ENCODE data around the gene DAG1. TPM values are rescaled to one million over a fixed set of nuclear protein-coding genes. Genes with fewer than 3 reads are reported as not detected.

The DAG1 gene
- polyA plus RNA-seq, 1 donor (not counting 4 experiments of a cell fraction or from before 2014, with no cell fraction given) = 22.0 TPM

DNA sequence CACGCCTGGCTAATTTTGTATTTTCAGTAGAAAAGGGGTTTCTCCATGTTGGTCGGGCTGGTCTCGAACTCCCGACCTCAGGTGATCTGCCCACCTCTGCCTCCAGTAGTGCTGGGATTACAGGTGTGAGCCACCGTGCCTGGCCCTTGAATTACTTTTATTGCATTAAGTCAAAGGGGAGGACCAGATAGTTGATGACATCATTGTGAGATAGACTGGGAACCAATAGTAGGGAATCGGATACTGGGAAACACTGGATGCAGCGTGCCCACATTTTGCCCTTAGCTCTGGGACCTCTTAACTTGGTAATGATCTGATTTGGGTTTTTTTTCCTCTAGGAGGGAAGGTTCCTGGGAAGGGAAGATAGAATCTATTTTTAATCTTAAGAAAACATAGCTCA is 19.2 kb downstream of the DAG1 start:
- no peaks in the 10 kb centered on the region for H4K20me1 ChIP-seq (ENCODE audit: control insufficient read depth, extremely low read depth, insufficient read depth, low read length)
- no peak overlapping the region for H3K9ac ChIP-seq (ENCODE audit: control insufficient read depth, extremely low read depth, insufficient read depth, low read length)
- no peaks in the 10 kb centered on the region for H3K9me3 ChIP-seq (ENCODE audit: control insufficient read depth, low read depth, low read length)
- no peaks in the 10 kb centered on the region for H3K4me1 ChIP-seq (ENCODE audit: control insufficient read depth, extremely low read depth, insufficient read depth, low read length)
- dilution Hi-C loops (cut with MboI; ENCODE audit: extremely low pct_ligation_motif_present, low sequenced_read_pairs) = no loop called here
- TF ChIP-seq EZH2 (IDR thresholded peaks at IDR 0.05; ENCODE audit: low read length) = no peak
- TF ChIP-seq, protein P1, sequence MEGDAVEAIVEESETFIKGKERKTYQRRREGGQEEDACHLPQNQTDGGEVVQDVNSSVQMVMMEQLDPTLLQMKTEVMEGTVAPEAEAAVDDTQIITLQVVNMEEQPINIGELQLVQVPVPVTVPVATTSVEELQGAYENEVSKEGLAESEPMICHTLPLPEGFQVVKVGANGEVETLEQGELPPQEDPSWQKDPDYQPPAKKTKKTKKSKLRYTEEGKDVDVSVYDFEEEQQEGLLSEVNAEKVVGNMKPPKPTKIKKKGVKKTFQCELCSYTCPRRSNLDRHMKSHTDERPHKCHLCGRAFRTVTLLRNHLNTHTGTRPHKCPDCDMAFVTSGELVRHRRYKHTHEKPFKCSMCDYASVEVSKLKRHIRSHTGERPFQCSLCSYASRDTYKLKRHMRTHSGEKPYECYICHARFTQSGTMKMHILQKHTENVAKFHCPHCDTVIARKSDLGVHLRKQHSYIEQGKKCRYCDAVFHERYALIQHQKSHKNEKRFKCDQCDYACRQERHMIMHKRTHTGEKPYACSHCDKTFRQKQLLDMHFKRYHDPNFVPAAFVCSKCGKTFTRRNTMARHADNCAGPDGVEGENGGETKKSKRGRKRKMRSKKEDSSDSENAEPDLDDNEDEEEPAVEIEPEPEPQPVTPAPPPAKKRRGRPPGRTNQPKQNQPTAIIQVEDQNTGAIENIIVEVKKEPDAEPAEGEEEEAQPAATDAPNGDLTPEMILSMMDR (optimal IDR thresholded peaks at IDR 0.05 in 1 of 3, IDR thresholded peaks at IDR 0.05 in 1 of 3, conservative IDR thresholded peaks at IDR 0.05 in 1 of 3; ENCODE audit: extremely low read depth in 1 of 3, insufficient read depth in 2 of 3, low read length in 3 of 3) = no peak
- H2AFZ ChIP-seq (ENCODE audit: control insufficient read depth, low read length) = no peak overlapping the region
- H3K79me2 ChIP-seq (ENCODE audit: control insufficient read depth, insufficient read depth, low read length) = peaks cover 4% of the 10 kb centered on the region
- H3K9me1 ChIP-seq (ENCODE audit: control insufficient read depth, extremely low read depth, insufficient read depth, low read length) = no peaks in the 10 kb centered on the region
- FAIRE-seq (no peak), DNase-seq (ENCODE audit: low read depth, low spot score) (no peak)
- no peak overlapping the region for H3K4me2 ChIP-seq (ENCODE audit: control insufficient read depth, extremely low read depth, insufficient read depth, low read depth, low read length)
- H3K27ac ChIP-seq (ENCODE audit: control insufficient read depth, insufficient read depth, low read length) = no peak overlapping the region
- H3K36me3 ChIP-seq (ENCODE audit: control insufficient read depth in 2 of 2, extremely low read depth in 1 of 2, insufficient read depth in 2 of 2, low read length in 2 of 2) = peaks cover 3 to 5% of the 10 kb centered on the region in 2 experiments
- no peaks in the 10 kb centered on the region for H3K27me3 ChIP-seq (ENCODE audit: control insufficient read depth, extremely low read depth, insufficient read depth, low read length)
- H3K4me3 ChIP-seq (ENCODE audit: control insufficient read depth in 2 of 3, extremely low read depth in 1 of 3, insufficient read depth in 2 of 3, low read depth in 1 of 3, low read length in 3 of 3) = no peak overlapping the region

DNA sequence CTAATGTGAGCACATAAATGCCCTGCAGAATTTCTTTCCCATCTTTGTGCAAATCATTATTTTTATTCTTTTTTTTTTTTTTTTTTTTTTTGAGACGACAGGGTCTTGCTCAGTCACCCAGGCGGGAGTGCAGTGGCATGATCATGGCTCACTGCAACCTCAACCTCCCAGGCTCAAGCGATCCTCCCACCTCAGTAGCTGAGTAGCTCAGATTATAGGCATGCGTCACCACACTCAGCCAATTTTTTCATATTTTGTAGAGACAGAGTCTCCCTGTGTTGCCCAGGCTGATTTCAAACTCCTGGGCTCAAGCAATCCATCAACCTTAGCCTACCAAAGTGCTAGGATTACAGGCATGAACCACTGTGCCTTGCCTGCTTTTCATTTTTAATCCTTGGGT is 22.9 kb downstream of the DAG1 start:
- Histone ChIP-seq H3K79me2 (ENCODE audit: control insufficient read depth, insufficient read depth, low read length) (no peaks in the 10 kb centered on the region), H3K9me3 (ENCODE audit: control insufficient read depth, low read depth, low read length) (no peaks in the 10 kb centered on the region), H3K4me2 (ENCODE audit: control insufficient read depth, extremely low read depth, insufficient read depth, low read depth, low read length) (no peak overlapping the region), H3K27me3 (ENCODE audit: control insufficient read depth, extremely low read depth, insufficient read depth, low read length) (no peaks in the 10 kb centered on the region), H4K20me1 (ENCODE audit: control insufficient read depth, extremely low read depth, insufficient read depth, low read length) (no peaks in the 10 kb centered on the region), H3K4me3 (ENCODE audit: control insufficient read depth in 2 of 3, extremely low read depth in 1 of 3, insufficient read depth in 2 of 3, low read depth in 1 of 3, low read length in 3 of 3) (no peak overlapping the region), H3K9ac (ENCODE audit: control insufficient read depth, extremely low read depth, insufficient read depth, low read length) (no peak overlapping the region), H2AFZ (ENCODE audit: control insufficient read depth, low read length) (no peak overlapping the region), H3K4me1 (ENCODE audit: control insufficient read depth, extremely low read depth, insufficient read depth, low read length) (no peaks in the 10 kb centered on the region), H3K9me1 (ENCODE audit: control insufficient read depth, extremely low read depth, insufficient read depth, low read length) (no peaks in the 10 kb centered on the region), H3K27ac (ENCODE audit: control insufficient read depth, insufficient read depth, low read length) (no peak overlapping the region), H3K36me3 (ENCODE audit: control insufficient read depth in 2 of 2, extremely low read depth in 1 of 2, insufficient read depth in 2 of 2, low read length in 2 of 2) (peaks cover 3% of the 10 kb centered on the region in 2 experiments)
- DNase-seq (ENCODE audit: low read depth, low spot score) = no peak
- no peak for FAIRE-seq
- TF ChIP-seq EZH2 (IDR thresholded peaks at IDR 0.05; ENCODE audit: low read length) = no peak
- TF ChIP-seq, protein P1 (optimal IDR thresholded peaks at IDR 0.05 in 1 of 3, IDR thresholded peaks at IDR 0.05 in 1 of 3, conservative IDR thresholded peaks at IDR 0.05 in 1 of 3; ENCODE audit: extremely low read depth in 1 of 3, insufficient read depth in 2 of 3, low read length in 3 of 3) = no peak
- dilution Hi-C loops (cut with MboI; ENCODE audit: extremely low pct_ligation_motif_present, low sequenced_read_pairs) = no loop called here

All from keratinocyte (primary cell).